GM12891 (cell line): Measurements from ENCODE around the gene MOV10L1.

Experiments used
- DNase-seq: peaks from one replicate; pipeline ENCODE4 v3.0.0; 2011; ENCODE audit warnings: low spot score; ENCODE audit not compliant: insufficient read length
- FAIRE-seq: peaks from 2 replicates; lab custom pipeline; 2011; peaks lifted over from hg19 to GRCh38; lab: Jason Lieb, UNC
- PAX5 ChIP-seq: IDR thresholded peaks from 2 replicates; pipeline ENCODE4 v1.6.1; 2011; ENCODE audit warnings: low read length, moderate library complexity, mild to moderate bottlenecking; ENCODE audit not compliant: insufficient read depth, severe bottlenecking
- POLR2A ChIP-seq: IDR thresholded peaks from 2 replicates; pipeline ENCODE4 v1.6.1; 2011; ENCODE audit warnings: low read depth, low read length, control low read depth
- POLR2AphosphoS5 ChIP-seq: IDR thresholded peaks from 2 replicates; pipeline ENCODE4 v1.6.1; 2011; ENCODE audit warnings: low read depth, low read length, control low read depth
- POU2F2 ChIP-seq: IDR thresholded peaks from 2 replicates; pipeline ENCODE4 v1.6.1; 2011; ENCODE audit warnings: low read depth, mild to moderate bottlenecking, control low read depth, low read length, moderate library complexity
- SPI1 ChIP-seq: IDR thresholded peaks from 2 replicates; pipeline ENCODE4 v1.6.1; 2011; ENCODE audit warnings: low read depth, low read length, control low read depth
- TAF1 ChIP-seq: IDR thresholded peaks from 2 replicates; pipeline ENCODE4 v1.6.1; 2011; ENCODE audit warnings: low read depth, low read length, control low read depth

Gene MOV10L1

GRCh38 chr22:50067244-50067643, 22.6 kb upstream of the MOV10L1 start:
- no peak for DNase-seq
- FAIRE-seq: no peak
- TF ChIP-seq POLR2A (no peak), TAF1 (no peak), POU2F2 (no peak), SPI1 (no peak), POLR2AphosphoS5 (no peak), PAX5 (no peak)

- no peak for TF ChIP-seq POLR2AphosphoS5
- no peak for TF ChIP-seq TAF1
- TF ChIP-seq SPI1: no peak
- no peak for TF ChIP-seq POLR2A
- no peak for TF ChIP-seq POU2F2
- no peak for TF ChIP-seq PAX5
- no peak for FAIRE-seq
- DNase-seq: no peak
Observed at GRCh38 chr22:50068096-50068495, 21.7 kb upstream of the MOV10L1 start.

GRCh38 chr22:50070366-50070765, 19.4 kb upstream of the MOV10L1 start:
- no peak for DNase-seq
- no peak for FAIRE-seq
- TF ChIP-seq PAX5: no peak
- TF ChIP-seq POLR2AphosphoS5: no peak
- TF ChIP-seq POLR2A: no peak
- TF ChIP-seq SPI1: no peak
- no peak for TF ChIP-seq POU2F2
- TF ChIP-seq TAF1: no peak

DNA sequence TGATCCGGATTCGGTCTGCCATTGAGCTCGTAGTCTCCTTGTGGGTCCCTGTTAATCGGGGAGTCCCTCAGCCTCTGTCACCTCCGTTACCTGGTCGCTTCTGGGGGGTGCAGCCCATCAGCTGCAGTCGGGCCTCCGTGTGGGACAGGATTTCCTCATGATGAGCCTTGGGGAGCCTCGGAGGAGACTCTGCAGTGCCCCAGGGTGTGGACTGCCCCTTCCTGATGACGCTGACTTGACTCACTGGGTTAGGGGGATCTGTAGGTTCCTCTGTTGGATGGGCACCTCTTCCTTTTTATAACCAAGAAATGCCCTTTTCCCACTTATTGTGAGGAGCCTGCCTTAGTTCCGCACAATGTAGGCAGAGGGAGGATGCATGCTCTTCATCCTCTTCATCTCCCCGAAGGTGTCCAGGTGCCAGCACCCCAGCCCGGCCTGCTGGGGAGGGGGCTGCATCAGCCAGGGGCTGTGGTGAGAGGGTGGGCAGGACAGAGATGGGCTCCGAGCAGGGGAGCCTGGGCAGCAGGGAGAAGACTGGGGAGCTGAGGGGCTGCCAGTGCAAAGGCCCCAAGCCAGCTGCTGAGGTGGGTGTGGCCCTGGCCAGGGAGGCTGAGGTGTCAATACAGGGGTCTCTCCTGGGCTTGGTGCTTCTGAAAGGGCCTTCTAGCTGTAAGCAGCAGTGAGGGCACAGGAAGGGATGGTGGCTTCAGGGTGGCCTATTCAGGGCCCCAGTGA, 18.2 kb upstream of the MOV10L1 start:
- DNase-seq (no peak), FAIRE-seq (no peak)
- no peak for TF ChIP-seq TAF1
- no peak for TF ChIP-seq SPI1
- no peak for TF ChIP-seq POU2F2
- no peak for TF ChIP-seq PAX5
- TF ChIP-seq POLR2A: no peak
- no peak for TF ChIP-seq POLR2AphosphoS5

DNA sequence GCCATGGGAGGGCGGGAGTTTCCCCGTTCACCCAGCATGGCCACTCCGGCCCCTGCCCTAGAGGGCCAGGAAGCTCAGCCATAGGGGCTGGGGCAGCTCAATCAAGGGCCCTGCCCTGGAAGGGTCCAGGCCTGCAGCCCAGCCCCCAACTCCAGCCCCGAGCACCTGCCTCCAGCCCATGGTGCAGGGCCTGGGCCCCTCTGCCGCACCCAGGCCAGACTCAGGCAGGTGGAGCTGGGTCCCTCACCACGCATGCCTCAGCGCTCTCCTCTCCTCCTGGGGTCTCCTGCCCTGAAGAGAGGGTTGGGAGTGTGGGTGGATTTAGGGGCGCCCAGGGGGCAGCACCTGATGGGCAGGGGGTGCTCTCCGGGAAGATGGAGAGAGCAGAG, 17.6 kb upstream of the MOV10L1 start:
- DNase-seq (no peak), FAIRE-seq (no peak)

DNA sequence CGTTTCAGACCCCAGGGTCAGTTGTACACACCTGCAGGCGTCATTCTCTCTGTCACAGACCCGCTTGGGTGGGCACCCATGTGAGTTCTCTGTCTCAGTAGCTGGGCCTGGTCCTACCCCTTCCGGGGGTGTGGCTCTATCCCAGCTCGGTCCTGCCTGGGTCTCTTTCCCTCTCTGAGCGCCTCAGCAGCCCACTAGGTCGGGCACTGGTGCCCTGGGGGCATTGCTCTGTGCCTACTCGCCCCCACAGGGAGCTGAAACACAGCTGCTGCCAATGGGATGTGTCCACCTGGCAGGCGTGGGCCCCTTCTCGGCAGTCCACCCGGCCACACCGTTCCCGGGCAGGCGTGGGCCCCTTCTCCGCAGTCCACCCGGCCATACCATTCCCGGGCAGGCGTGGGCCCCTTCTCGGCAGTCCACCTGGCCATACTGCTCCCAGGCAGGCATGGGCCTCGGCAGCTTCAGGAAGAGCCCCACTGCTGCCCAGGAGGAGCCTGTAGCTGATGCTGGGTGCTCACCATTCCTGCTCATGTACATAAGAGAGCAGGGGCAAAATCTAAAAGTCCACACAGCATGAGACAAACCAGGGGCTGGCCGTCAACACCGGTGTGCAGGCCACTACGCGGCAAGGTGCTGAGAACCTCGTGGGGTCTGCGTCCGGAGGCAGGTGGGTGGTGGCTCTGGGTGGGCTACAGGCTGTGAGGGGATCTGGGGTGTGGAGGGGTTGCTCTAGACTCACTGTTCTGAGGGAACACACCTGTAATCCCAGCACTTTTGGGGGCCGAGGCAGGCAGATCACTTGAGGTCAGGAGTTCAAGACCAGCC, 16.9 kb upstream of the MOV10L1 start:
- DNase-seq: no peak

More for the DNA sequence above, 17.6 kb upstream of the MOV10L1 start:
- TF ChIP-seq POLR2A: no peak
- no peak for TF ChIP-seq POU2F2
- no peak for TF ChIP-seq SPI1
- no peak for TF ChIP-seq POLR2AphosphoS5
- TF ChIP-seq TAF1: no peak
- no peak for TF ChIP-seq PAX5

GRCh38 chr22:50074056-50074455, 15.8 kb upstream of the MOV10L1 start:
- DNase-seq (no peak), FAIRE-seq (no peak)
- TF ChIP-seq PAX5 (no peak), POU2F2 (no peak), TAF1 (no peak), POLR2AphosphoS5 (no peak), SPI1 (no peak), POLR2A (no peak)

More for the DNA sequence above, 16.9 kb upstream of the MOV10L1 start:
- no peak for TF ChIP-seq POLR2AphosphoS5
- no peak for TF ChIP-seq POLR2A
- TF ChIP-seq SPI1: no peak
- no peak for TF ChIP-seq PAX5
- TF ChIP-seq POU2F2: no peak
- no peak for TF ChIP-seq TAF1
- FAIRE-seq: no peak

DNA sequence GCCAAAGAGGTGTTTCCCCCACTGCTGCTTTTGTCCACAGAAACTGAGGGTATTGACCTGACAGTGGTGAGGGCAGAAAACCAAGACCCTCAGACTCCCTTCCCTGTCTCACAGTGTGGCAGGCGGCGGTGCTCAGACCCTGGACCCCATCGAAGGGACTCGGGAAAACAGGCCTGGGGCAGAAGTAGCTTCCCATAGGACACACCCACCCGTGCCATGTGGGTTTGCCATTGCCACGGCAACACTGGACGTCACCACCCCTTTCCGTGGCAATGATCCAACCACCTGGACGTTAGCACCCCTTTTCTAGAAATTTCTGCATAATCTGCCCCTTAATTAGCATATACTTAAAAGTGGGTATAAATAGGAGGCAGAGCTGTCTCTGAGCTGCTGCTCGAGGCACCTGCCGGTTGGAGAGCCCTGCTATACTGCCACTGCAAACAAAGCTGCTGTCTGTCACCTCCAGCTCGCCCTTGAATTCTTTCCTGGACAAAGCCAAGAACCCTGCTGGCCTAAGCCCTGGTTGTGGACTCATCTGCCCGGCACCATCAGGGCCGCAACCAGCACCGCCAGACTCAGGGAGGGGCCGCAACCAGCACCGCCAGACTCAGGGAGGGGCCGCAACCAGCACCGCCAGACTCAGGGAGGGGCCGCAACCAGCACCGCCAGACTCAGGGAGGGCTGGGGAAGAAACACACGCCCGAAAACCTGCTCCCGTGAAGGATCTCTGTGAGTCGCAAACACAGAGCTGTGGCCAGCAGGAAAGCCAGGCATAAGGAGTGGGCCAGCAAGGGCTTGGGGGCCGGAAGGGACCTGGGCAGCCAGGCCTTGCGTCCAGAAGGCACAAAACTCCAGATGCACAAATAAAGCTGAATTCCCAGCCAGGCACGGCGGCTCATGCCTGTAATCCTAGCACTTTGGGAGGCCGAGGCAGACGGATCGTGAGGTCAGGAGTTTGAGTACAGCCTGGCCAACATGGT, 15.0 kb upstream of the MOV10L1 start:
- TF ChIP-seq POLR2A (no peak), TAF1 (no peak), POU2F2 (no peak), POLR2AphosphoS5 (no peak), SPI1 (no peak), PAX5 (no peak)
- FAIRE-seq: no peak
- no peak for DNase-seq
